ENCODE data around the gene MINDY2.

- TF ChIP-seq CTCF (optimal IDR thresholded peaks at IDR 0.05 in 1 of 3, IDR thresholded peaks at IDR 0.05 in 1 of 3, conservative IDR thresholded peaks at IDR 0.05 in 1 of 3; ENCODE audit: extremely low read depth in 1 of 3, insufficient read depth in 2 of 3, low read length in 3 of 3) (no peak), EZH2 (IDR thresholded peaks at IDR 0.05; ENCODE audit: low read length) (no peak)
Observed at GRCh38 chr15:58738046-58738707, 32.9 kb upstream of the MINDY2 start.

All from keratinocyte (primary cell).